GM23338 (cell line): ENCODE results near the gene PPFIA1. TPM values are rescaled to one million over a fixed set of nuclear protein-coding genes. Genes with fewer than 3 reads are reported as not detected.

Experiments
- ATAC-seq: fragments of 200-7000 bp; cut with Tn5 transposase; 3 replicates; pipeline ENCODE4 v1.9.1; 2020
- DNase-seq: peaks from one replicate; pipeline ENCODE4 v3.0.0-alpha.2; 2015; ENCODE audit warnings: low spot score
- H2AFZ ChIP-seq: fragments of 200-600 bp; sonication (generic); 2 replicates; pipeline ENCODE4 v1.8.0; 2016; ENCODE audit warnings: antibody characterized with exemption, mild to moderate bottlenecking, moderate library complexity
- H3F3A ChIP-seq: fragments of 200-600 bp; sonication (generic); replicated peaks from 2 replicates; pipeline ENCODE4 v1.8.0; 2017; ENCODE audit warnings: antibody characterized with exemption, mixed run types, low read depth
- H3K27ac ChIP-seq: fragments of 200-600 bp; sonication (generic); 2 replicates; pipeline ENCODE4 v1.6.1; 2016; ENCODE audit warnings: low read depth
- H3K27me3 ChIP-seq: fragments of 200-600 bp; sonication (generic); 2 replicates; pipeline ENCODE4 v1.8.0; 2016; ENCODE audit warnings: mild to moderate bottlenecking, mixed run types, moderate library complexity; ENCODE audit not compliant: insufficient read depth
- H3K36me3 ChIP-seq: fragments of 200-600 bp; sonication (generic); 2 replicates; pipeline ENCODE4 v1.8.0; 2016; ENCODE audit warnings: mild to moderate bottlenecking; ENCODE audit not compliant: insufficient read depth
- H3K4me1 ChIP-seq: fragments of 200-600 bp; sonication (generic); 2 replicates; pipeline ENCODE4 v1.8.0; 2016; ENCODE audit warnings: mild to moderate bottlenecking, moderate library complexity; ENCODE audit not compliant: insufficient read depth
- H3K4me2 ChIP-seq: fragments of 200-600 bp; sonication (generic); 2 replicates; pipeline ENCODE4 v1.7.1; 2017; ENCODE audit warnings: mixed run types
- H3K4me3 ChIP-seq: fragments of 200-600 bp; sonication (generic); 2 replicates; pipeline ENCODE4 v1.6.1; 2016; ENCODE audit warnings: mixed run types
- H3K79me2 ChIP-seq: fragments of 200-600 bp; sonication (generic); replicated peaks from 2 replicates; pipeline ENCODE4 v1.8.0; 2017; ENCODE audit warnings: mild to moderate bottlenecking; ENCODE audit not compliant: insufficient read depth
- H3K9me2 ChIP-seq: fragments of 200-600 bp; sonication (generic); 2 replicates; pipeline ENCODE4 v1.8.0; 2017; ENCODE audit not compliant: insufficient read depth
- H4K20me1 ChIP-seq: fragments of 200-600 bp; sonication (generic); replicated peaks from 2 replicates; pipeline ENCODE4 v1.8.0; 2017; ENCODE audit warnings: mild to moderate bottlenecking; ENCODE audit not compliant: insufficient read depth
- H3K27ac Mint-ChIP-seq: 2 replicates; pipeline ENCODE4 v1.8.0; 2020; ENCODE audit warnings: inconsistent platforms, mild to moderate bottlenecking, moderate library complexity, mixed read lengths
- H3K27me3 Mint-ChIP-seq: 3 replicates; pipeline ENCODE4 v1.8.0; 2022; ENCODE audit warnings: low read depth, mild to moderate bottlenecking, moderate library complexity, mixed read lengths, inconsistent platforms; ENCODE audit not compliant: insufficient read depth, poor library complexity
- H3K36me3 Mint-ChIP-seq: 3 replicates; pipeline ENCODE4 v1.8.0; 2021; ENCODE audit warnings: low read depth, mild to moderate bottlenecking, inconsistent platforms, moderate library complexity, mixed read lengths
- H3K4me1 Mint-ChIP-seq: 3 replicates; pipeline ENCODE4 v1.8.0; 2020; ENCODE audit warnings: mild to moderate bottlenecking, inconsistent platforms, mixed read lengths
- H3K4me3 Mint-ChIP-seq: 3 replicates; pipeline ENCODE4 v1.8.0; 2021; ENCODE audit warnings: moderate library complexity, mild to moderate bottlenecking, inconsistent platforms, mixed read lengths
- H3K9me3 Mint-ChIP-seq: 3 replicates; pipeline ENCODE4 v1.8.0; 2020; ENCODE audit warnings: moderate library complexity, mild to moderate bottlenecking, inconsistent platforms, mixed read lengths
- CREB1 ChIP-seq: fragments of 250-450 bp; sonication (Bioruptor Pico); IDR thresholded peaks from 2 replicates; pipeline ENCODE4 v1.5.0; 2020; ENCODE audit warnings: low read depth, mild to moderate bottlenecking, moderate library complexity
- EZH2 ChIP-seq: fragments of 200-600 bp; sonication (generic); IDR thresholded peaks from one replicate; pipeline ENCODE4 v1.8.0; 2017; ENCODE audit warnings: antibody characterized with exemption, mild to moderate bottlenecking, low read depth; ENCODE audit not compliant: unreplicated experiment
- EZH2phosphoT487 ChIP-seq: fragments of 200-600 bp; sonication (generic); IDR thresholded peaks from one replicate; pipeline ENCODE4 v1.8.1; 2018; ENCODE audit warnings: antibody characterized with exemption; ENCODE audit not compliant: unreplicated experiment
- JUNB ChIP-seq: IDR thresholded peaks from one replicate; pipeline ENCODE4 v1.6.1; 2016; ENCODE audit warnings: antibody characterized with exemption; ENCODE audit not compliant: unreplicated experiment
- NANOG ChIP-seq: IDR thresholded peaks from 2 replicates; pipeline ENCODE4 v1.6.1; 2016; ENCODE audit warnings: antibody characterized with exemption, borderline replicate concordance
- POLR2AphosphoS5 ChIP-seq: IDR thresholded peaks from 2 replicates; pipeline ENCODE4 v1.6.1; 2016; ENCODE audit warnings: antibody characterized with exemption, low read depth
- STAT1 ChIP-seq: IDR thresholded peaks from one replicate; pipeline ENCODE4 v1.6.1; 2016; ENCODE audit warnings: antibody characterized with exemption; ENCODE audit not compliant: unreplicated experiment
- ZNF114 ChIP-seq: fragments of 250-450 bp; sonication (Bioruptor Pico); IDR thresholded peaks from 2 replicates; pipeline ENCODE4 v1.5.0; 2020; ENCODE audit warnings: mild to moderate bottlenecking, moderate library complexity
- ZNF331 ChIP-seq: fragments of 250-450 bp; sonication (Bioruptor Pico); IDR thresholded peaks from 2 replicates; pipeline ENCODE4 v1.5.0; 2020; ENCODE audit warnings: low read depth, mild to moderate bottlenecking, moderate library complexity
- polyA plus RNA-seq: library from polyadenylated mRNA; unstranded; fragments of >200 nt; fragmentation: Nextera tagmentation; extraction: Ambion mirVana; gene quantifications from 2 replicates; pipeline ENCODE4 v1.2.1, GENCODE V29; 2016
- total RNA-seq: library from RNA; depleted of rRNA; stranded (reverse); fragments of >200 nt; shearing (Covaris generic); gene quantifications from 2 replicates; pipeline ENCODE4 v1.2.3, GENCODE V29; 2014
- TF ChIP-seq, protein P1 (sequence below): IDR thresholded peaks from 2 replicates; pipeline ENCODE4 v1.6.1; 2016; ENCODE audit warnings: antibody characterized with exemption
- TF ChIP-seq, protein P2 (sequence below): fragments of 250-450 bp; sonication (Bioruptor Pico); IDR thresholded peaks from 2 replicates; pipeline ENCODE4 v1.5.0; 2020; ENCODE audit warnings: mild to moderate bottlenecking, moderate library complexity
- TF ChIP-seq, protein P3 (sequence below), 2 experiments: fragments of 200-600 bp in 1 of 2; sonication (generic) in 1 of 2; conservative IDR thresholded peaks; 2 replicates each; pipeline versions ENCODE4 v1.5.1 to v1.6.1; 2016 to 2017; ENCODE audit warnings: antibody characterized with exemption in 2 of 2, low read depth in 2 of 2, mild to moderate bottlenecking in 2 of 2, moderate library complexity in 1 of 2
- TF ChIP-seq, protein P4 (sequence below): IDR thresholded peaks from one replicate; pipeline ENCODE4 v1.6.1; 2018; ENCODE audit warnings: antibody characterized with exemption; ENCODE audit not compliant: unreplicated experiment

PPFIA1 gene
- total and polyA plus RNA-seq, 2 experiments from 2014 or later: 41.7 to 62.0 TPM

DNA sequence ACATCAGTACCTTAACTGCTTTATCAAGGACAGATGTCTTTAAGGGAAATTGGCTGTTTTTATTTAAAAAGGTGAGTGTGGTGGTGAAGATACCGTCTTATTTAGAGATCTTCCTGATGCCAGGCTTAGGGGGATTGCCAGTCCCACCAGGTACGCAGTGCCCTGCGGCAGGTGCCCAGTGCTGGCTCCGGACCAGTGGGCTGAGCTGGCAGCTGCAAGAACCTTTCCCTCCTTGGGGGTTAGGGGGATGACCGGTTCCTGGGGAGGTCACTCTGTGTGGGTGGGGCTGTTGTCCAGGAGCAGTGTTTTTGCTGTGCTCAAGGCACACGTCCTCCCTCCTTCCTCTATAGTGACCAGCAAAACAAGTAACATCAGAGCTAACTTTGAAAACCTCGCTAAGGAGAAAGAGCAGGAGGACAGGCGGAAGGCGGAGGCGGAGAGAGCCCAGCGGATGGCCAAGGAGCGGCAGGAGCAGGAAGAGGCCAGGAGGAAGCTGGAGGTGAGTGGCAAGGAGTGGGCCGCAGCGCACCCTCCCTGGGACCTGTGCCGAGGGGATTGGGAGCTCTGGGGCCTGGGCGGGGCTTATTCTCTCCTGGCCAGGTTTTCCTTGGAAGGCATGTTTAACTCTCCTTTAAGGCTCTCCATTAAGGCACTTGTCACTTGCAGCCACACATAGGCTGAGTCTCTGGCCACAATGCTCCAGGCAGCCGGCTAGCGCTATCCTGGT is 158.4 kb downstream of the PPFIA1 start:
- no peak overlapping the region for H3K4me2 ChIP-seq
- no peaks in the 10 kb centered on the region; the same call in 1 of the 2 replicates for H3K79me2 ChIP-seq
- Mint-ChIP-seq H3K36me3 (peaks cover 79% of the 10 kb centered on the region), H3K4me1 (peaks cover 18% of the 10 kb centered on the region), H3K27ac (no peak overlapping the region), H3K9me3 (peaks cover 2% of the 10 kb centered on the region; the same call in 1 of the 3 replicates), H3K4me3 (no peak overlapping the region; the same call in 2 of the 3 replicates), H3K27me3 (peaks cover 8% of the 10 kb centered on the region)
- no peak overlapping the region for H2AFZ ChIP-seq
- peaks cover 12% of the 10 kb centered on the region for H3K36me3 ChIP-seq
- H3K9me2 ChIP-seq: no peaks in the 10 kb centered on the region
- H3K27me3 ChIP-seq: no peaks in the 10 kb centered on the region
- TF ChIP-seq EZH2phosphoT487 (no peak), ZNF331 (CRISPR knock-in tag) (no peak), EZH2 (no peak), JUNB (no peak), POLR2AphosphoS5 (no peak), CREB1 (no peak), STAT1 (no peak), NANOG (no peak), ZNF114 (CRISPR knock-in tag) (no peak)
- TF ChIP-seq, protein P1, sequence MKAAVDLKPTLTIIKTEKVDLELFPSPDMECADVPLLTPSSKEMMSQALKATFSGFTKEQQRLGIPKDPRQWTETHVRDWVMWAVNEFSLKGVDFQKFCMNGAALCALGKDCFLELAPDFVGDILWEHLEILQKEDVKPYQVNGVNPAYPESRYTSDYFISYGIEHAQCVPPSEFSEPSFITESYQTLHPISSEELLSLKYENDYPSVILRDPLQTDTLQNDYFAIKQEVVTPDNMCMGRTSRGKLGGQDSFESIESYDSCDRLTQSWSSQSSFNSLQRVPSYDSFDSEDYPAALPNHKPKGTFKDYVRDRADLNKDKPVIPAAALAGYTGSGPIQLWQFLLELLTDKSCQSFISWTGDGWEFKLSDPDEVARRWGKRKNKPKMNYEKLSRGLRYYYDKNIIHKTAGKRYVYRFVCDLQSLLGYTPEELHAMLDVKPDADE: no peak
- TF ChIP-seq, protein P2, sequence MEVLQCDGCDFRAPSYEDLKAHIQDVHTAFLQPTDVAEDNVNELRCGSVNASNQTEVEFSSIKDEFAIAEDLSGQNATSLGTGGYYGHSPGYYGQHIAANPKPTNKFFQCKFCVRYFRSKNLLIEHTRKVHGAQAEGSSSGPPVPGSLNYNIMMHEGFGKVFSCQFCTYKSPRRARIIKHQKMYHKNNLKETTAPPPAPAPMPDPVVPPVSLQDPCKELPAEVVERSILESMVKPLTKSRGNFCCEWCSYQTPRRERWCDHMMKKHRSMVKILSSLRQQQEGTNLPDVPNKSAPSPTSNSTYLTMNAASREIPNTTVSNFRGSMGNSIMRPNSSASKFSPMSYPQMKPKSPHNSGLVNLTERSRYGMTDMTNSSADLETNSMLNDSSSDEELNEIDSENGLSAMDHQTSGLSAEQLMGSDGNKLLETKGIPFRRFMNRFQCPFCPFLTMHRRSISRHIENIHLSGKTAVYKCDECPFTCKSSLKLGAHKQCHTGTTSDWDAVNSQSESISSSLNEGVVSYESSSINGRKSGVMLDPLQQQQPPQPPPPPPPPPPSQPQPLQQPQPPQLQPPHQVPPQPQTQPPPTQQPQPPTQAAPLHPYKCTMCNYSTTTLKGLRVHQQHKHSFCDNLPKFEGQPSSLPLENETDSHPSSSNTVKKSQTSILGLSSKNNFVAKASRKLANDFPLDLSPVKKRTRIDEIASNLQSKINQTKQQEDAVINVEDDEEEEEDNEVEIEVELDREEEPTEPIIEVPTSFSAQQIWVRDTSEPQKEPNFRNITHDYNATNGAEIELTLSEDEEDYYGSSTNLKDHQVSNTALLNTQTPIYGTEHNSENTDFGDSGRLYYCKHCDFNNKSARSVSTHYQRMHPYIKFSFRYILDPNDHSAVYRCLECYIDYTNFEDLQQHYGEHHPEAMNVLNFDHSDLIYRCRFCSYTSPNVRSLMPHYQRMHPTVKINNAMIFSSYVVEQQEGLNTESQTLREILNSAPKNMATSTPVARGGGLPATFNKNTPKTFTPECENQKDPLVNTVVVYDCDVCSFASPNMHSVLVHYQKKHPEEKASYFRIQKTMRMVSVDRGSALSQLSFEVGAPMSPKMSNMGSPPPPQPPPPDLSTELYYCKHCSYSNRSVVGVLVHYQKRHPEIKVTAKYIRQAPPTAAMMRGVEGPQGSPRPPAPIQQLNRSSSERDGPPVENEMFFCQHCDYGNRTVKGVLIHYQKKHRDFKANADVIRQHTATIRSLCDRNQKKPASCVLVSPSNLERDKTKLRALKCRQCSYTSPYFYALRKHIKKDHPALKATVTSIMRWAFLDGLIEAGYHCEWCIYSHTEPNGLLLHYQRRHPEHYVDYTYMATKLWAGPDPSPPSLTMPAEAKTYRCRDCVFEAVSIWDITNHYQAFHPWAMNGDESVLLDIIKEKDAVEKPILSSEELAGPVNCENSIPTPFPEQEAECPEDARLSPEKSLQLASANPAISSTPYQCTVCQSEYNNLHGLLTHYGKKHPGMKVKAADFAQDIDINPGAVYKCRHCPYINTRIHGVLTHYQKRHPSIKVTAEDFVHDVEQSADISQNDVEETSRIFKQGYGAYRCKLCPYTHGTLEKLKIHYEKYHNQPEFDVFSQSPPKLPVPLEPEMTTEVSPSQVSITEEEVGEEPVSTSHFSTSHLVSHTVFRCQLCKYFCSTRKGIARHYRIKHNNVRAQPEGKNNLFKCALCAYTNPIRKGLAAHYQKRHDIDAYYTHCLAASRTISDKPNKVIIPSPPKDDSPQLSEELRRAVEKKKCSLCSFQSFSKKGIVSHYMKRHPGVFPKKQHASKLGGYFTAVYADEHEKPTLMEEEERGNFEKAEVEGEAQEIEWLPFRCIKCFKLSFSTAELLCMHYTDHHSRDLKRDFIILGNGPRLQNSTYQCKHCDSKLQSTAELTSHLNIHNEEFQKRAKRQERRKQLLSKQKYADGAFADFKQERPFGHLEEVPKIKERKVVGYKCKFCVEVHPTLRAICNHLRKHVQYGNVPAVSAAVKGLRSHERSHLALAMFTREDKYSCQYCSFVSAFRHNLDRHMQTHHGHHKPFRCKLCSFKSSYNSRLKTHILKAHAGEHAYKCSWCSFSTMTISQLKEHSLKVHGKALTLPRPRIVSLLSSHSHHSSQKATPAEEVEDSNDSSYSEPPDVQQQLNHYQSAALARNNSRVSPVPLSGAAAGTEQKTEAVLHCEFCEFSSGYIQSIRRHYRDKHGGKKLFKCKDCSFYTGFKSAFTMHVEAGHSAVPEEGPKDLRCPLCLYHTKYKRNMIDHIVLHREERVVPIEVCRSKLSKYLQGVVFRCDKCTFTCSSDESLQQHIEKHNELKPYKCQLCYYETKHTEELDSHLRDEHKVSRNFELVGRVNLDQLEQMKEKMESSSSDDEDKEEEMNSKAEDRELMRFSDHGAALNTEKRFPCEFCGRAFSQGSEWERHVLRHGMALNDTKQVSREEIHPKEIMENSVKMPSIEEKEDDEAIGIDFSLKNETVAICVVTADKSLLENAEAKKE (CRISPR knock-in tag): no peak
- TF ChIP-seq, protein P3, sequence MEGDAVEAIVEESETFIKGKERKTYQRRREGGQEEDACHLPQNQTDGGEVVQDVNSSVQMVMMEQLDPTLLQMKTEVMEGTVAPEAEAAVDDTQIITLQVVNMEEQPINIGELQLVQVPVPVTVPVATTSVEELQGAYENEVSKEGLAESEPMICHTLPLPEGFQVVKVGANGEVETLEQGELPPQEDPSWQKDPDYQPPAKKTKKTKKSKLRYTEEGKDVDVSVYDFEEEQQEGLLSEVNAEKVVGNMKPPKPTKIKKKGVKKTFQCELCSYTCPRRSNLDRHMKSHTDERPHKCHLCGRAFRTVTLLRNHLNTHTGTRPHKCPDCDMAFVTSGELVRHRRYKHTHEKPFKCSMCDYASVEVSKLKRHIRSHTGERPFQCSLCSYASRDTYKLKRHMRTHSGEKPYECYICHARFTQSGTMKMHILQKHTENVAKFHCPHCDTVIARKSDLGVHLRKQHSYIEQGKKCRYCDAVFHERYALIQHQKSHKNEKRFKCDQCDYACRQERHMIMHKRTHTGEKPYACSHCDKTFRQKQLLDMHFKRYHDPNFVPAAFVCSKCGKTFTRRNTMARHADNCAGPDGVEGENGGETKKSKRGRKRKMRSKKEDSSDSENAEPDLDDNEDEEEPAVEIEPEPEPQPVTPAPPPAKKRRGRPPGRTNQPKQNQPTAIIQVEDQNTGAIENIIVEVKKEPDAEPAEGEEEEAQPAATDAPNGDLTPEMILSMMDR (conservative IDR thresholded peaks at IDR 0.05; ENCODE audit: low read depth in 2 of 2): no peak
- TF ChIP-seq, protein P4, sequence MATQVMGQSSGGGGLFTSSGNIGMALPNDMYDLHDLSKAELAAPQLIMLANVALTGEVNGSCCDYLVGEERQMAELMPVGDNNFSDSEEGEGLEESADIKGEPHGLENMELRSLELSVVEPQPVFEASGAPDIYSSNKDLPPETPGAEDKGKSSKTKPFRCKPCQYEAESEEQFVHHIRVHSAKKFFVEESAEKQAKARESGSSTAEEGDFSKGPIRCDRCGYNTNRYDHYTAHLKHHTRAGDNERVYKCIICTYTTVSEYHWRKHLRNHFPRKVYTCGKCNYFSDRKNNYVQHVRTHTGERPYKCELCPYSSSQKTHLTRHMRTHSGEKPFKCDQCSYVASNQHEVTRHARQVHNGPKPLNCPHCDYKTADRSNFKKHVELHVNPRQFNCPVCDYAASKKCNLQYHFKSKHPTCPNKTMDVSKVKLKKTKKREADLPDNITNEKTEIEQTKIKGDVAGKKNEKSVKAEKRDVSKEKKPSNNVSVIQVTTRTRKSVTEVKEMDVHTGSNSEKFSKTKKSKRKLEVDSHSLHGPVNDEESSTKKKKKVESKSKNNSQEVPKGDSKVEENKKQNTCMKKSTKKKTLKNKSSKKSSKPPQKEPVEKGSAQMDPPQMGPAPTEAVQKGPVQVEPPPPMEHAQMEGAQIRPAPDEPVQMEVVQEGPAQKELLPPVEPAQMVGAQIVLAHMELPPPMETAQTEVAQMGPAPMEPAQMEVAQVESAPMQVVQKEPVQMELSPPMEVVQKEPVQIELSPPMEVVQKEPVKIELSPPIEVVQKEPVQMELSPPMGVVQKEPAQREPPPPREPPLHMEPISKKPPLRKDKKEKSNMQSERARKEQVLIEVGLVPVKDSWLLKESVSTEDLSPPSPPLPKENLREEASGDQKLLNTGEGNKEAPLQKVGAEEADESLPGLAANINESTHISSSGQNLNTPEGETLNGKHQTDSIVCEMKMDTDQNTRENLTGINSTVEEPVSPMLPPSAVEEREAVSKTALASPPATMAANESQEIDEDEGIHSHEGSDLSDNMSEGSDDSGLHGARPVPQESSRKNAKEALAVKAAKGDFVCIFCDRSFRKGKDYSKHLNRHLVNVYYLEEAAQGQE: no peak
- DNase-seq (no peak), ATAC-seq (no peak)
- no peak overlapping the region for H3K4me3 ChIP-seq
- H3K27ac ChIP-seq: no peak overlapping the region
- peaks cover 18% of the 10 kb centered on the region for H4K20me1 ChIP-seq
- no peaks in the 10 kb centered on the region; the same call in 1 of the 2 replicates for H3F3A ChIP-seq
- H3K4me1 ChIP-seq: no peaks in the 10 kb centered on the region
